Smooth muscle cell (in vitro differentiated cells): ENCODE results near the gene OR52E8. TPM values are rescaled to one million over a fixed set of nuclear protein-coding genes. Genes with fewer than 3 reads are reported as not detected.

Experiments used
- DNase-seq: peaks from one replicate; lab custom pipeline; 2025; ENCODE audit not compliant: unreplicated experiment; lab: John Stamatoyannopoulos, UW
- H2AFZ ChIP-seq: fragments of 200-600 bp; sonication (generic); 2 replicates; pipeline ENCODE4 v1.6.0; 2016; ENCODE audit warnings: antibody characterized with exemption, low read depth, mild to moderate bottlenecking
- H3F3A ChIP-seq: fragments of 200-600 bp; sonication (generic); 2 replicates; pipeline ENCODE4 v1.6.0; 2017; ENCODE audit warnings: antibody characterized with exemption, low read depth
- H3K27ac ChIP-seq: fragments of 200-600 bp; sonication (generic); 2 replicates; pipeline ENCODE4 v1.5.1; 2016; ENCODE audit warnings: low read depth, mild to moderate bottlenecking
- H3K27me3 ChIP-seq: fragments of 200-600 bp; sonication (generic); 2 replicates; pipeline ENCODE4 v1.6.1; 2016; ENCODE audit warnings: low read depth, mild to moderate bottlenecking
- H3K36me3 ChIP-seq: fragments of 200-600 bp; sonication (generic); 2 replicates; pipeline ENCODE4 v1.5.1; 2016; ENCODE audit warnings: low read depth
- H3K4me1 ChIP-seq: fragments of 200-600 bp; sonication (generic); 2 replicates; pipeline ENCODE4 v1.5.1; 2016; ENCODE audit warnings: low read depth
- H3K4me2 ChIP-seq: fragments of 200-600 bp; sonication (generic); 2 replicates; pipeline ENCODE4 v1.6.0; 2016; ENCODE audit warnings: mild to moderate bottlenecking
- H3K4me3 ChIP-seq: fragments of 200-600 bp; sonication (generic); 2 replicates; pipeline ENCODE4 v1.5.1; 2016; ENCODE audit warnings: mild to moderate bottlenecking
- H3K79me2 ChIP-seq: fragments of 200-600 bp; sonication (generic); 2 replicates; pipeline ENCODE4 v1.6.0; 2016; ENCODE audit warnings: low read depth, mild to moderate bottlenecking
- H3K9ac ChIP-seq: fragments of 200-600 bp; sonication (generic); 2 replicates; pipeline ENCODE4 v1.6.0; 2016; ENCODE audit warnings: low read depth
- H3K9me3 ChIP-seq: fragments of 200-600 bp; sonication (generic); replicated peaks from 2 replicates; pipeline ENCODE4 v1.5.1; 2016; ENCODE audit warnings: low read depth
- H4K20me1 ChIP-seq: fragments of 200-600 bp; sonication (generic); 2 replicates; pipeline ENCODE4 v1.6.0; 2016; ENCODE audit warnings: low read depth
- CTCF ChIP-seq: fragments of 200-600 bp; sonication (generic); IDR thresholded peaks from 2 replicates; pipeline ENCODE4 v1.5.1; 2017; ENCODE audit warnings: borderline replicate concordance, mild to moderate bottlenecking, antibody characterized with exemption; ENCODE audit not compliant: insufficient read depth, poor library complexity, severe bottlenecking
- WGBS: methylation state at CpG from one replicate; pipeline ENCODE4 v1.1.7; 2016; ENCODE audit warnings: low lambda C conversion rate; 5-methylcytosine and 5-hydroxymethylcytosine counted together
- polyA plus RNA-seq: library from polyadenylated mRNA; unstranded; fragments of >200 nt; fragmentation: Nextera tagmentation; extraction: Ambion mirVana; gene quantifications from 2 replicates; pipeline ENCODE4 v1.2.1, GENCODE V29; 2016
- total RNA-seq: library from RNA; depleted of rRNA; stranded (reverse); fragments of >200 nt; gene quantifications from 2 replicates; pipeline ENCODE4 v1.2.3, GENCODE V29; 2014

The OR52E8 gene
- total and polyA plus RNA-seq, 2 experiments from 2014 or later = not detected

GRCh38 chr11:5887661-5888060 lies 30.2 kb upstream of the OR52E8 start:
- H3K36me3 ChIP-seq = no peaks in the 10 kb centered on the region
- no peak overlapping the region for H3K9ac ChIP-seq
- no peaks in the 10 kb centered on the region for H4K20me1 ChIP-seq
- H3K4me2 ChIP-seq = no peak overlapping the region
- no peaks in the 10 kb centered on the region for H3F3A ChIP-seq
- TF ChIP-seq CTCF = no peak
- 79% methylated on average over 1 of the region's 1 CpG for WGBS
- no peaks in the 10 kb centered on the region for H3K9me3 ChIP-seq
- peaks cover 4% of the 10 kb centered on the region for H3K27me3 ChIP-seq
- H3K4me3 ChIP-seq = no peak overlapping the region
- H3K27ac ChIP-seq = no peak overlapping the region
- H3K79me2 ChIP-seq = no peaks in the 10 kb centered on the region
- no peak overlapping the region for H2AFZ ChIP-seq
- DNase-seq = no peak
- no peaks in the 10 kb centered on the region for H3K4me1 ChIP-seq

- Histone ChIP-seq H4K20me1 (no peaks in the 10 kb centered on the region), H3K79me2 (no peaks in the 10 kb centered on the region), H2AFZ (no peak overlapping the region), H3K4me2 (no peak overlapping the region), H3K27me3 (peaks cover 4% of the 10 kb centered on the region), H3K9ac (no peak overlapping the region), H3K27ac (no peak overlapping the region), H3K36me3 (no peaks in the 10 kb centered on the region), H3K9me3 (no peaks in the 10 kb centered on the region), H3F3A (no peaks in the 10 kb centered on the region), H3K4me3 (no peak overlapping the region), H3K4me1 (no peaks in the 10 kb centered on the region)
- 77% methylated on average over 3 of the region's 3 CpGs for WGBS
- DNase-seq = no peak
- no peak for TF ChIP-seq CTCF
Measured at GRCh38 chr11:5887172-5887571, 29.7 kb upstream of the OR52E8 start.

GRCh38 chr11:5881756-5882155 lies 24.3 kb upstream of the OR52E8 start:
- no peak for TF ChIP-seq CTCF
- H3F3A ChIP-seq = no peaks in the 10 kb centered on the region
- H3K27ac ChIP-seq = no peak overlapping the region
- H3K9me3 ChIP-seq = no peaks in the 10 kb centered on the region
- no peak overlapping the region for H2AFZ ChIP-seq
- no peak overlapping the region for H3K4me3 ChIP-seq
- no peak overlapping the region for H3K9ac ChIP-seq
- H3K4me2 ChIP-seq = no peak overlapping the region
- H3K79me2 ChIP-seq = no peaks in the 10 kb centered on the region
- peaks cover 7% of the 10 kb centered on the region for H3K27me3 ChIP-seq
- no peaks in the 10 kb centered on the region for H4K20me1 ChIP-seq
- no peaks in the 10 kb centered on the region for H3K36me3 ChIP-seq
- H3K4me1 ChIP-seq = no peaks in the 10 kb centered on the region
- DNase-seq = no peak

- no peak for DNase-seq
- no peak for TF ChIP-seq CTCF
- H3K4me3 ChIP-seq = no peak within 1 kb of the TSS
- no peaks in the 10 kb centered on the region for H3F3A ChIP-seq
- whole genome bisulfite sequencing = 80% methylated on average over 4 of the region's 4 CpGs
- H3K27ac ChIP-seq = no peak within 1 kb of the TSS
- H4K20me1 ChIP-seq = no peaks in the 10 kb centered on the region
- no peak within 1 kb of the TSS for H3K9ac ChIP-seq
- H3K36me3 ChIP-seq = no peaks in the 10 kb centered on the region
- H2AFZ ChIP-seq = no peak within 1 kb of the TSS
- no peaks in the 10 kb centered on the region for H3K79me2 ChIP-seq
- H3K9me3 ChIP-seq = no peaks in the 10 kb centered on the region
- H3K27me3 ChIP-seq = peaks cover 7% of the 10 kb centered on the region
- H3K4me1 ChIP-seq = no peaks in the 10 kb centered on the region
- no peak within 1 kb of the TSS for H3K4me2 ChIP-seq
Measured at GRCh38 chr11:5880329-5880728, 22.8 kb upstream of the OR52E8 start, which contains the start of gene OR52E4. Gene OR52E4, plus strand, starts transcription at chr11:5880629. Its CDS starts 3,664 bp downstream, at chr11:5884293.
